ENCODE data around the gene GLT1D1.

The GLT1D1 gene

GRCh38 chr12:129009833-129010622 lies 156.8 kb downstream of the GLT1D1 start:
- no peak for DNase-seq

GRCh38 chr12:129016159-129016558 lies 162.9 kb downstream of the GLT1D1 start:
- no peak for DNase-seq

GRCh38 chr12:129025055-129025454 lies 171.8 kb downstream of the GLT1D1 start:
- no peak for DNase-seq

GRCh38 chr12:129028844-129029243 lies 175.6 kb downstream of the GLT1D1 start:
- no peak for DNase-seq

Data from activated T-cell treated with anti-CD3 and anti-CD28 coated beads, Interleukin-2, amount 50 U/mL, for 48 hours (primary cell).